Neural cell (in vitro differentiated cells): ENCODE data around the gene ANKRD13A. TPM values are rescaled to one million over a fixed set of nuclear protein-coding genes. Genes with fewer than 3 reads are reported as not detected.

Source experiments
- H2AFZ ChIP-seq: fragments of 200-600, 300-800 bp; sonication (generic), shearing (Covaris generic); 2 replicates; pipeline ENCODE4 v1.6.0; 2014; ENCODE audit warnings: low read depth, mild to moderate bottlenecking, antibody characterized with exemption, low read length, moderate library complexity
- H3F3A ChIP-seq: fragments of 200-600 bp; shearing (Covaris generic); 2 replicates; pipeline ENCODE4 v1.6.1; 2016; ENCODE audit warnings: mild to moderate bottlenecking, moderate library complexity, mixed read lengths, antibody characterized with exemption, low read length; ENCODE audit not compliant: insufficient read depth, poor library complexity, severe bottlenecking
- H3K27ac ChIP-seq: fragments of 200-600, 300-800 bp; sonication (generic), shearing (Covaris generic); 2 replicates; pipeline ENCODE4 v1.5.1; 2014; ENCODE audit warnings: mild to moderate bottlenecking, low read length, moderate library complexity
- H3K27me3 ChIP-seq: fragments of 300-800, 200-600 bp; sonication (generic), shearing (Covaris generic); 2 replicates; pipeline ENCODE4 v1.6.0; 2014; ENCODE audit warnings: mild to moderate bottlenecking, low read depth, low read length, moderate library complexity; ENCODE audit not compliant: insufficient read depth
- H3K36me3 ChIP-seq: fragments of 300-800, 200-600 bp; sonication (generic), shearing (Covaris generic); 2 replicates; pipeline ENCODE4 v1.5.1; 2014; ENCODE audit warnings: mild to moderate bottlenecking, antibody characterized with exemption, low read length, moderate library complexity; ENCODE audit not compliant: insufficient read depth
- H3K4me2 ChIP-seq: fragments of 300-800, 200-600 bp; sonication (generic), shearing (Covaris generic); 2 replicates; pipeline ENCODE4 v1.6.0; 2014; ENCODE audit warnings: mild to moderate bottlenecking, low read length
- H3K4me3 ChIP-seq: fragments of 300-800, 200-600 bp; sonication (generic), shearing (Covaris generic); 2 replicates; pipeline ENCODE4 v1.5.1; 2014; ENCODE audit warnings: mild to moderate bottlenecking, low read length, moderate library complexity
- H3K79me2 ChIP-seq: fragments of 200-600 bp; shearing (Covaris generic); replicated peaks from 2 replicates; pipeline ENCODE4 v1.6.0; 2014; ENCODE audit warnings: mild to moderate bottlenecking, low read length, moderate library complexity; ENCODE audit not compliant: insufficient read depth
- H3K9ac ChIP-seq: fragments of 300-800, 200-600 bp; sonication (generic), shearing (Covaris generic); 2 replicates; pipeline ENCODE4 v1.6.1; 2016; ENCODE audit warnings: mild to moderate bottlenecking, low read length, mixed read lengths
- H3K9me2 ChIP-seq: fragments of 200-600 bp; shearing (Covaris generic); 2 replicates; pipeline ENCODE4 v1.6.1; 2016; ENCODE audit warnings: mild to moderate bottlenecking, low read length, mixed read lengths; ENCODE audit not compliant: insufficient read depth
- H3K9me3 ChIP-seq: fragments of 200-600, 300-800 bp; sonication (generic), shearing (Covaris generic); 2 replicates; pipeline ENCODE4 v1.6.1; 2016; ENCODE audit warnings: mild to moderate bottlenecking, mixed run types, low read length, moderate library complexity, mixed read lengths
- H4K20me1 ChIP-seq: fragments of 200-600 bp; shearing (Covaris generic); 2 replicates; pipeline ENCODE4 v1.6.1; 2016; ENCODE audit warnings: mild to moderate bottlenecking, mixed run types; ENCODE audit not compliant: insufficient read depth
- CTCF ChIP-seq: fragments of 450-650 bp; IDR thresholded peaks from 2 replicates; pipeline ENCODE4 v1.5.1; 2014; ENCODE audit warnings: antibody characterized with exemption, mild to moderate bottlenecking, moderate library complexity; ENCODE audit not compliant: poor library complexity, severe bottlenecking
- EP300 ChIP-seq: fragments of 450-650 bp; conservative IDR thresholded peaks from 2 replicates; pipeline ENCODE4 v1.6.1; 2014; ENCODE audit warnings: antibody characterized with exemption, mild to moderate bottlenecking, moderate library complexity; ENCODE audit not compliant: poor library complexity, severe bottlenecking
- EZH2 ChIP-seq: fragments of 200-600, 300-800 bp; shearing (Covaris generic), sonication (generic); IDR thresholded peaks from 2 replicates; pipeline ENCODE4 v1.6.1; 2014; ENCODE audit warnings: antibody characterized with exemption, low read length, borderline replicate concordance, mild to moderate bottlenecking; ENCODE audit not compliant: insufficient read depth, poor library complexity, severe bottlenecking
- MXI1 ChIP-seq: fragments of 450-650 bp; conservative IDR thresholded peaks from 2 replicates; pipeline ENCODE4 v1.6.1; 2014; ENCODE audit warnings: antibody characterized with exemption, mild to moderate bottlenecking; ENCODE audit not compliant: poor library complexity, severe bottlenecking
- POLR2AphosphoS5 ChIP-seq: IDR thresholded peaks from 2 replicates; pipeline ENCODE4 v1.6.1; 2012
- RAD21 ChIP-seq: fragments of 450-650 bp; conservative IDR thresholded peaks from 2 replicates; pipeline ENCODE4 v1.6.1; 2014; ENCODE audit warnings: antibody characterized with exemption, mild to moderate bottlenecking, moderate library complexity
- REST ChIP-seq: IDR thresholded peaks from 2 replicates; pipeline ENCODE4 v1.6.1; 2012; ENCODE audit warnings: borderline replicate concordance
- SMC3 ChIP-seq: fragments of 450-650 bp; conservative IDR thresholded peaks from 2 replicates; pipeline ENCODE4 v1.6.1; 2014; ENCODE audit warnings: antibody characterized with exemption, mild to moderate bottlenecking, moderate library complexity; ENCODE audit not compliant: poor library complexity
- TAF1 ChIP-seq: IDR thresholded peaks from 2 replicates; pipeline ENCODE4 v1.6.1; 2012; ENCODE audit warnings: low read depth
- polyA plus RNA-seq: library from polyadenylated mRNA; depleted of rRNA; stranded (reverse); fragments of >200 nt; gene quantifications from 2 replicates; pipeline ENCODE4 v1.2.3, GENCODE V29; 2014

Gene ANKRD13A
- polyA plus RNA-seq, 1 donor from 2014 or later = 89.2 TPM

- no peak overlapping the region for H2AFZ ChIP-seq
- H3K9me3 ChIP-seq = no peaks in the 10 kb centered on the region
- no peak for TF ChIP-seq SMC3
- no peak for TF ChIP-seq EZH2
- TF ChIP-seq RAD21 = no peak
- TF ChIP-seq EP300 = no peak
- no peak for TF ChIP-seq REST
- TF ChIP-seq MXI1 = no peak
- no peak for TF ChIP-seq CTCF
- no peak for TF ChIP-seq TAF1
- TF ChIP-seq POLR2AphosphoS5 = no peak
- H3K36me3 ChIP-seq = peaks cover 4% of the 10 kb centered on the region
- no peaks in the 10 kb centered on the region for H3K9me2 ChIP-seq
- H3K27ac ChIP-seq = no peak overlapping the region
- no peak overlapping the region for H3K4me3 ChIP-seq
- H4K20me1 ChIP-seq = no peaks in the 10 kb centered on the region
- no peaks in the 10 kb centered on the region for H3F3A ChIP-seq
- no peak overlapping the region for H3K4me2 ChIP-seq
- no peaks in the 10 kb centered on the region for H3K27me3 ChIP-seq
- H3K79me2 ChIP-seq = no peaks in the 10 kb centered on the region
- H3K9ac ChIP-seq = no peak overlapping the region
These were observed 13.4 kb downstream of the ANKRD13A start for GRCh38 chr12:110012659-110013058.

- Histone ChIP-seq H3F3A (no peaks in the 10 kb centered on the region), H3K79me2 (no peaks in the 10 kb centered on the region), H3K36me3 (peaks cover 21% of the 10 kb centered on the region), H3K27me3 (no peaks in the 10 kb centered on the region), H3K9me3 (no peaks in the 10 kb centered on the region), H4K20me1 (no peaks in the 10 kb centered on the region), H3K9me2 (no peaks in the 10 kb centered on the region), H2AFZ (no peak overlapping the region), H3K27ac (no peak overlapping the region), H3K4me3 (no peak overlapping the region), H3K4me2 (no peak overlapping the region), H3K9ac (no peak overlapping the region)
- TF ChIP-seq POLR2AphosphoS5 (no peak), CTCF (no peak), TAF1 (no peak), RAD21 (no peak), EP300 (no peak), REST (no peak), SMC3 (no peak), MXI1 (no peak), EZH2 (no peak)
These were observed 15.9 kb downstream of the ANKRD13A start for GRCh38 chr12:110015132-110015531.
